GM19467 (cell line): ENCODE results near the gene TTLL9.

Source experiments
- ATAC-seq: cut with Tn5 transposase; IDR thresholded peaks from one replicate; pipeline ENCODE4 v1.9.1; 2021; ENCODE audit warnings: mild to moderate bottlenecking, moderate library complexity; ENCODE audit not compliant: unreplicated experiment

The TTLL9 gene

GRCh38 chr20:31939661-31940060 is 69.2 kb downstream of the TTLL9 start:
- ATAC-seq: no peak

GRCh38 chr20:31943052-31943471 is 72.6 kb downstream of the TTLL9 start:
- ATAC-seq: no peak

- no peak for ATAC-seq
These were observed 74.9 kb downstream of the TTLL9 start for GRCh38 chr20:31945319-31945718.

- ATAC-seq: no peak
These were observed 75.4 kb downstream of the TTLL9 start for GRCh38 chr20:31945785-31946184.

GRCh38 chr20:31948008-31948407 is 77.6 kb downstream of the TTLL9 start:
- no peak for ATAC-seq

GRCh38 chr20:31949877-31950646 is 79.6 kb downstream of the TTLL9 start:
- ATAC-seq: no peak

- ATAC-seq: no peak
These were observed 80.7 kb downstream of the TTLL9 start for GRCh38 chr20:31951203-31951529.

GRCh38 chr20:31951530-31952453 is 81.4 kb downstream of the TTLL9 start, which contains the start of gene PDRG1:
PDRG1 (minus strand) TSS chr20:31952046; CDS start chr20:31951961, 85 bp downstream.
- ATAC-seq: peak; percentile 88

GRCh38 chr20:31953556-31954148 is 83.2 kb downstream of the TTLL9 start:
- no peak for ATAC-seq

GRCh38 chr20:31954500-31954899 is 84.1 kb downstream of the TTLL9 start:
- ATAC-seq: no peak

- no peak for ATAC-seq
These were observed 86.4 kb downstream of the TTLL9 start for GRCh38 chr20:31956556-31957526.

- ATAC-seq: no peak
These were observed 92.3 kb downstream of the TTLL9 start for GRCh38 chr20:31962761-31963160.

GRCh38 chr20:31963889-31964288 is 93.5 kb downstream of the TTLL9 start:
- no peak for ATAC-seq

- ATAC-seq: no peak
These were observed 96.7 kb downstream of the TTLL9 start for GRCh38 chr20:31966991-31967655.

- no peak for ATAC-seq
These were observed 97.4 kb downstream of the TTLL9 start, which contains the start of gene XKR7 for GRCh38 chr20:31967830-31968249. XKR7 (plus strand) TSS chr20:31968151; CDS start chr20:31968176, 25 bp downstream.

GRCh38 chr20:31968291-31969126 is 98.1 kb downstream of the TTLL9 start:
- ATAC-seq: no peak

GRCh38 chr20:31969991-31970390 is 99.6 kb downstream of the TTLL9 start:
- no peak for ATAC-seq

- ATAC-seq: no peak
These were observed 102.1 kb downstream of the TTLL9 start for GRCh38 chr20:31972471-31973021.
